Stimulated activated CD8-positive, alpha-beta memory T cell treated with anti-CD3 and anti-CD28 coated beads, Interleukin-4, amount 100 ng/mL, for 4 hours (primary cell): ENCODE results near the gene GRB10.
A peak's percentile ranks its signal among the peaks of the same experiment; 100 is the strongest.

Source experiments
- DNase-seq, 2 donors: peaks; one replicate each; pipeline ENCODE4 v3.0.0-alpha.2; 2020; ENCODE audit warnings: low read depth in 2 of 2, low spot score in 1 of 2

GRB10 gene

DNA sequence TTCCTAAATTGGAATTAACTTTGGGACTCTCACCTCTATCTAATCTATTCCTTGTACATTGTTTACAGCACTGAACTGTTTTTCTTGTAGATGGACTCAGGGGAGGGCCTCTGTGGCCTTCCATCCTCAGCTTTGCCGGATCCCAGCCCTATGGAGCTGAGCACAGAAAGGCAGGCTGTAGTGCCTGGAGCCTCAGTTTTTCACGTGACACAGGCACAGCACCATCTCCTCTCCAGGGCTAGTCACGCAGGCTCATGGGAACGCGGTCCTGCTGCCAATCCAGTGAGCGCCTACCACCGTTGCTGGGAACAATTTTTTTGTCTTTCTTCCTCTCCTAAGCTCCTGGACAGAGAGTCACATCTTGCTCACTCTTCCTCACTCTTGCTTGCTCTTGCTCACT, 141.9 kb downstream of the GRB10 start:
- no peak for DNase-seq

DNA sequence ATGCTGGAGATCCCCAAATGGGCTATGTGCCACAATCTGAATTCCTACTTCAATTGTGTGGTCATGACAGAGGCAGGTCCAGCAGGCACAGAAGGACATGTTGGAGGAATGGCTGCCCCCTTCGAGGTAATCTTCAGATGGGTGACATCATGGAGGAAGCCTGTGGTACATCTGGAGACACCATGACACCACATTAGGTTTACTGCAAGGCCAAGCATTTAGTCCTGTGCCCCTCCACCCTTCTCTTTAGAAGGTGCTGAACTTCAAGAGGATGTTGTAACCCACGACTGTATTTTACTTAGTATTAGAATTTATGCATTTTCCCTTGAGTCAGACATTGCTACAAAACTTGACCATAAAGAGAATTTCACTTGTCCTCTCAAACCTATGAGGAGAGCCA, 142.4 kb downstream of the GRB10 start:
- no peak for DNase-seq

DNA sequence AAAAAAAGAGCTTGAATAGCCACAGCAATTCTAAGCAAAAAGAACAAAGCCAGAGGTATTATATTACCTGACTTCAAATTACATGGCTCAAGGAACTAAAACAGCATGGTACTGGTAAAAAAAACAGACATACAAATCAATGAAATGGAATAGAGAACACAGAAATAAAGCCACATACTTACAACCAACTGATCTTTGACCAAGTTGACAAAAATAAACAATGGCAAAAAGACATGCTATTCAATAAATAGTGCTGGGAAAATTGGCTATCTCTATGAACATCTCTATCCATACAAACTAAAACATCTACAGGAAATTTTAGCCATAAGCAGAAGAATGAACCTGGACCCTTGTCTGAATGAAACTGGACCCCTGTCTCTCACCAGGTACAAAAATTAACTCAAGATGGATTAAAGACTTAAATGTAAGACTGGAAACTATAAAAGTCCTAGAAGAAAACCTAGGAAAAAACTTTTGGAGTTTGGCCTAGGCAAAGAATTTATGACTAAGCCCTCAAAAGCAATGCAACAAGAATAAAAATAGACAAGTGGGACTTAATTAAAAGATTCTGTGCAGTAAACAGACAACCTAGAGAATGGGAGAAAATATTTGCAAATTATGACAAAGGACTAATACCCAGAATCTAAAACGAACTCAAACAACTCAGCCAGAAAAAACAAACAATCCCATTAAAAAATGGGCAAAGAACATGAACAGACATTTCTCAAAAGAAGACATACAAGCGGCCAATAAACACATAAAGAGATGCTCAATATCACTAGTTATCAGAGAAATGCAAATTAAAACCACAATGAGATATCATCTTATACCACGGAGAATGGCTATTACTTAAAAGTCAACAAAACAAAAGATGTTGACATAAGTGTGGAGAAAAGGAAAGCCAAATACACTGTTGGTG, 144.7 kb downstream of the GRB10 start:
- no peak for DNase-seq

DNA sequence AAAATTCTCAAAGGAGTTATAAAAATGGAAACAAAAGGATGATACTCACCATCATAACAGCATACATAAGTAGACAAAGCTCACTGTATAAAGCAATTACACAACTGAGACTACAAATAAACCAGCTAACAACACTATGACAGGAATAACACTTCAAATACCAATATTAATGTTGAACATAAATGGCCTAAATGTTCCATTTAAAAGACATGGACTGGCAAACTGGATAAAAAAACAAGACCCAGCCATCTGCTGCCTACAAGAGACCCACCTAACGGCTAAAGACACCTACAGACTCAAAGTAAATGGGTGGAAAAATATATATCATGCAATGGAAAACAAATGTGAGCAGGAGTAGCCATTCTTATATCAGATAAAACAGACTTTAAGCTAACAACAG, 148.3 kb downstream of the GRB10 start:
- DNase-seq: no peak

DNA sequence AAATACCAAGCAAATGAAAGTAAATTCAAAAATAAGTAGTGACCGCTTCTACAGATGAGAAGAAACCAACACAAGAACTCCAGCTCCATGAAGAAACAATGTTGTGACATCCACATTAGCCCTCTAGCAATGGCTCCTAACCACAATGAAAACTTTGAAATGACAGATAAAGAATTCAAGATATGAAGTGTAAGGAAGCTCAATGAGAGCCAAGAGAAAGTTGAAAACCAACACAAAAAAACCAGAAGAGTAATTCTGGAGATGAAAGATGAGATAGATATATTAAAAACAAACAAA, 149.3 kb downstream of the GRB10 start:
- DNase-seq: no peak

DNA sequence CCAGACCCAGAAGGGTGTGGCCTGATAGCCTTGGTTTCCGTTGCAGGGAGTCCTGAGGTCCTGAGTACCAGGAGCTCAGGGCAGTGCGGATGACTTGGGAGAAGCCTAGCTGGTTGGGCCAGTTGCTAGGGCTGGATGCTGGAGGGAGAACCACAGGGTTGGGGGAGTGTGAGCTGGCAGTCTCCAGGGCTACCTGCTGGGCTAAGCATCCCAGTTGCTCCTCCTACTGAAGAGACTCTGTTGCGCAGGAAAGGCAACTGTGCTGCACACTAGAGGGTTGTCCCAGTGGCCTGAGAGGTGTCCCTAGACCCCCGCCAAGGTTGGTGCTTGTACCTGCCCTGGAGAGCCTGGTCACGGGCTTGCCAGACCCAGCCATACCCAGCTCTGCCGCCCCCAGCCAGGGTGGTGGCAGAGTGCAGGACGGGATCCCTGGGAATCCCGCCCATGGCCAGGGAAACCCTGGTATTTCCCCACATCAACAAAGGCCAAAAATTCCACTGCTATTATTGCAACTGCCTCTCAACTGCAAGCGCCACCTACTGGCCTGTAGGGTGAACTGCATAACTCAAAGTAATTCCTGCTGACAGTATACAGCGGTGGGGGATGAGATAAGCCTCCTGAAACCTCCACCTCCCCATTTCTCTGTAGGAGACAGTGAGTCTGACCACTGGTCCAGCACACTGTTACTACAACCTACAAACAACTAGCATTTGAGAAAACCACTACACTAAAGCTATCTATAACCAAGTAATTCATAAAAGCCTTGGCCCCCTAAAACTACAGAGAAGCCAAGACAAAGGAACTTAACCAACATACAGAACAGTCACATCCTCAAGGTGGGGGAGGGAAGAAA, 149.9 kb downstream of the GRB10 start:
- peak; percentile 21 to 23 for DNase-seq

DNA sequence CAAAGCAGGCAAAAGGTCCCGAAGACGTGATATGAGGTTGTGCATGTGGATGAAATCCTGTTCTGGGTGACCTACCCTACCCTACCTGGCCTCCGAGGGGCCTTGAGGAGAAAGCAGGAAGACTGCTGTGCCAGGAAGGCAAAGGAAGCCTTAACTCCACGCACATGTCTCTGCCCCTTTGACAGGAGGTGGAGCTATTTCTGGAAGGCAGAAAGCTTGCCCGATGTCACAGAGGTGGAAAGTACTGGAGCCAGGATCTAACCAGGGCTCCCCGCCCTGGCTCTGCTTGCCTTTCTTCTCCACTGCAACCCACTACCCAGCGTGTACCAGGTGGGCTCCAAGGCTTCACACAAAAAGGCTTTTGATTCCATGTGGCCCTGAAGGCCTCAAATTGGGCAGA, 151.1 kb downstream of the GRB10 start:
- DNase-seq: no peak

DNA sequence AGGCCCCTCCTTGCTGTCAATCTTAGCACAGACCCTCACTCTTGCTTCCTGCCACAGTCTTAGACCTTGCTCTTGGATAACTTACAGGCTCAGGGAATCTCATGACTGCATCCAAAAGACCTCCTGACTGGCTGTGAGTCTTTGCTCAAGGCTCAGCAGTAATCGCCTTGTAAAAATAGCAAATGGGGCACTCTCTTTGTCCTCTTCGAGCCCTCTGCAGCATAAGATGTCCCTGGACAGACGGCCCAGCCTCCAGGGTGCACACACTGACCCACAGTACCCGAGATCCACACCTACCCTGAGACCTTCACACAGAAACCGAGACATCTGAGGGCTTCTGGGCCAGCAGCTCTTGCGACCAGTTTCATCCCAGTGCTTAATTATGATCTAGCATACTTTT, 151.6 kb downstream of the GRB10 start:
- no peak for DNase-seq

DNA sequence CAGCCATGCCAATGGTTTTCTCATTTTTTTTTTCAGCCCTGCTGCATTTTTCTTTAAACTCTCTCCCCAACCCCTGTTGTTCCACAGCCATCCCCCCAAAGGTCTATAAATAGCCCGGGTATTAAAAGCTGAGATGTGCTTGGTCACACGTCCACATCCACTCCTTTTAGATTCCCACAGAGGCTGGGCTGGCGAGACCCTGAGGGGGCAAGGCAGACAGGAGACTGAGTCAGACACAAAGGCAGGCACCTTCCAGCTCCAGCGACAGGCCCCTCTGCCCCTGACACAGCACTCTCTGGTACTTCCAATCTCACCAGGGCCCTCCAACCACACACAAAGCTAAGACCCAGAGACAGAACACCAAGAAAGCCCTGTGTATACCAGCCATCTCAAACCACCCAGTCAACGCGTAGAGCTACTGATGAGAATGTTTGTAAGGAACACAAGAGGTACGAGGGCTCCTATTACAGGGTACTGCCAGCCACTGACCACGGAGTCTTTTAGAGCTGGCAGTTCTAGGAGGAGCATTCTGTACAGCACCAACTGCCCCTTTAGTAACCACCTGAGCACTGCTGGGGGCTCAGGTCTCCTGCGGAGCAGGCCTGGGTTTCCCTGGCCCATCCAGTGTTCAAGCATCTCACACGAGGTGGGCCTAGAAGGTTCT, 153.3 kb downstream of the GRB10 start:
- no peak for DNase-seq

DNA sequence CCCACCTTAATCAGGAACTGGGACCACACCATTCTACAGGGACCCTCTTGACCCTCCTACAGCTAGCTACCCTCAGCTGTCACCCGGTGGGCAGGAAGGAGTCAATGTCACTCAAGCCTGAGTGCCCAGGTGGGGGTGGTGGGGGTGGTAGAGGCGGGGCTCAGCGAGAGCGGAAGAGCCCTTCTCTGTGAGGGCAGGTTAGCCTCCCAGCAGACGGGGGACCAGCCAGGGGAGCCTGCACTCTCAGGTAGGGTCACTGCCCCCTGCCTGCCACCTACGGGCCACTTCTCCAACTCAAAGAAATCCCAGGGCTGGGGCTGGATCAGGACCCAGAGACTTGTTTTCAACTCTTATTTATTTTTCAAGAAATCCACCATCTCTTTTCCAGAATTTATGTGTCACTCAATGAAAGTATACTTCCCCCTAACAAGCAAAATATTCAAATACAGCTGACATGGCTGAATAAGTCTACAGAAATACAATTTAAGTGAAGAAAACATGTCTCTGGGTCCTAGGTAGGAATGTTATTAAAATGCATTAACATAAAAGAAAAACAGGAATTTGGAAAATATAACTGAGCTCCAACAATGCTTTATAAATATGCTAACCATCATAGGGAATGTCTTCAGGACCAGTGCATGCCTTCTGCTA, 154.1 kb downstream of the GRB10 start:
- DNase-seq: no peak

DNA sequence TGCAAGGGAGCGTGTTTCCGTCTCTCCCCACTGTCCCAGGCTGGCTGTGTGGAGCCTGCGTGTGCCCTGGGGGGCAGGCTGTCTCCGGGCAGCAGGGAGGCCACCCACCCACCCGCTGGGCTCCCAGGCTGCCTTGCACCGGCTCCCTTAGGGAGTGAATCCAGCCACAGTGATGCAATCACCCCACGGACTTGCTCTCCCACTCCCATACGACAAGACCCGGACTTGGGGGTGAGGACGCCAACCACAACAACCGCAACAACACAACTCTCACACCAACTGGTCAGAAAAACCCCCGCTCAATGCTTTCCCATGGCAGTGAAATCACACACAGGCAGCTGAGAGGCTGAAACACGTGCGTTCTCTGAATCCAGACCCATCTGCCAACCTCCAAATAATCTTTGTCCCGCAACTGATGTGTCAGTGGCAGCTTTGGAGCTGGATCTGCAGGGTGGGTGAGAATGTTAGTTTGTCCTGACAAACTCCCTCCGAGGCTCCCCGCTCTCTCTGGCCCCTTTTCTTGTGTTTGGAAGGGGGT, 154.8 kb downstream of the GRB10 start:
- DNase-seq: no peak

DNA sequence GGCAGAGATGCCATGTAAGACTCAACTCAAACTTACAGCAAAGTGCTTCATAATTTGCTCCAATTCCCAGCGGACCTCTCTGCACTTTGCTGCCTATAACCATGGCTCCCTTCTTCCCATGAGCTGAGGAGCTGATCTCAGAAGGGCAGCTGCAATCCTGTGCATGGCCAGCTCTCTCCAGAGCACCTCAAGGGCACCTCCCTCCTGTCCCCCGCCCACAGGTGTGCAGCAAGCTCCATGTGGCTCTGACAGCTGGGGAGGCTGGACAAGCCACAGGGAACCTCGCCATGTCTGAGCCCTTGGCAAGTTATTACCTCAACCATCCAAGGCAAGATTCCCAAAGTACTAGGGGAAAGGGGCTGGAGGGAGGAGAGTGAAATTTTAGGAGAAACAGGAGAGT, 156.4 kb downstream of the GRB10 start:
- DNase-seq: no peak

DNA sequence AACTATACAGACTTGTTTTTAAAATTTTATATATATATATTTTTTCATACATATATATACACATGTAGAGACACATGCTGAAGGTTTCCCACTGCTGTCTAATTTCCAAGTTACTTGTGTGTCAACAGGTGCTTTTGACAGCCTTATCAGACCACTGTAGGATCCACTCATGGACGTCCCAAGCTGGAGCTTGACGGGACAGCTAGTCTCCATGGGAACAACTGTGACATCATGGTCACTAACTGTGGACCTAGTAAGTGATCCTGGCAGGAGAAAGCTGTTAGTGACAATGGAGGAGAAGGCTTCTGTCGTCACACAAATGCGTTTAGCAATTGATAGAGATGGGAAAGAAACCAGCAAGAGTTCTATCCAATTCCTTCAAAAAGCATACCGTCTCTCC, 157.3 kb downstream of the GRB10 start:
- DNase-seq: no peak

DNA sequence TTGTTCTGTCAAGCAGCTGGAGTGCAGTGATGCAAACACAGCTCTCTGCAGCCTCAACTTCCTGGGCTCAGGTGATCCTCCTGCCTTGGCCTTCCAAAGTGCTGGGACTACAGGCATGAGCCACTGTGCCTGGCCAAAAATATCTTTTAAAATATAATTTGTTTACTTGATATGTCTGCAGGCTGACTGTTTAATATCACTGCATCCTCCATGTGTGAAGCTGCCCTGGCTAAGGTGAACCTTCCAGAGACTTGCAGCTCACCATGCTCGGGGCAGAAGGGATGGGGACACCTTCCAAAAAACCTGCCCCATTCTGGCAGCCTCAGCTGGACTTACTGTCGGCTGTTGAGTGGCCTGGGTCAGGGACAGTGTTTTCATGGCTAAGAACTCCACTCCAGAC, 159.9 kb downstream of the GRB10 start:
- no peak for DNase-seq

DNA sequence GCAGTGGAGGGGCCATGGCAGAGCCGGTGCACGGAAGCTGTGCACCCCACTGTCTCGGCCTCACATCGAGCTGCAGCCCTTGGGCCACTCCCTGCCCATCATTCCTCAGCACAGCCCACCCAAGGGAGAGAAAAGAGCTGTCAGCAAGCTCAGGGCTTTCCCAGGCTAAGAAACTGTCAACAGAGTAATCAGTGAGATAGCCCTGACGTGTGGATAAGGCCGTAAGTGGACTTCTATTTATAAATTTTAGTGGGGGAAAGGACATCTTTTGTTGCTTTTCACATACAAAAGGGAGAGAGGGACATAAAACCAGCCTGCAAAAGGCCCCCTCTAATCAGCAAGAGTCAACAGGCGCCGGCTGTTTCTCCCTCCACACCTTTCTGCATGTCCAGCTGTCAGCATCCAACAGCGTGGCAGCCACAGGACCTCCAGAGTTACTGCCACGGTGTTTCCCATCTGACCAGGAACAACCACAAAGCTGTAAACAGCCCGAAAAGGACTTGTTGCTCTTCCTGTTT, 160.7 kb downstream of the GRB10 start:
- DNase-seq: no peak

DNA sequence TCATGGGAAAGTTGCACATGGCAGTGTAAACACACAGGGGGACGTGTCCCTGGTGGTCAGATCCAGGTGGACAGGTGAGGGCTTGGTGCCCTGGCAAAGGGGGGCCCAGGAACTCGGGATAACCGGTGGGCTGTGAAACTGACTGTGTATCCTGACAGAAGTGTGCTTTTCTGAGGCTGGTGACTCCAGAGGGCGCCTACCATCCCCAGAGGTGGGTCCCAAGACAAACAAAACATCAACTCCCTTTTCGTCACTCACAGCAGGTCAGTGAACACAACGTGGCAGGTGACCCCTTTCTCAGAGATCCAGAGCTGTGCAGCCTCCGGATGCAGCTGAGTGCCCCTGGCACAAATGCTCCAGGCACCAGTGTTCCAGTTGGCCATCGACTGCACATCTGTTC, 161.5 kb downstream of the GRB10 start:
- no peak for DNase-seq

DNA sequence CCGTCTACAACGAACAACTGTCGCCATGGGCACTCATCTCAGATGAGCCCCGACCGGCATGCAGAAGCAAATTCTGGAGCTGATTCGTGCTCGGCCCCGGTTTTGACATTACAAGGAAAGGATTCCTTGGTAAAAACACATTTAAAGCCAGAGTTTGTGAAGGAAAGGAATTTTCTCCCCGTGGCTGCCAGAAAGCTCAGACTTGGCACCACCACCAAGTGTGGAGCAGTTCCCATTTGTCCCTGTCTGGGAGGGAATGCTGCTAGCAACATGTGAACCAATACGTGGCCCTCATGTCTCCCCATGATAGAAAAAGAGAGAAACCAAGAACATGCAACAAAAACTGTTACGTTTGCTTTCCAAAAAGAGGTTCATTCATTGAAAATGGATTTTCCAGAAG, 162.3 kb downstream of the GRB10 start:
- no peak for DNase-seq

DNA sequence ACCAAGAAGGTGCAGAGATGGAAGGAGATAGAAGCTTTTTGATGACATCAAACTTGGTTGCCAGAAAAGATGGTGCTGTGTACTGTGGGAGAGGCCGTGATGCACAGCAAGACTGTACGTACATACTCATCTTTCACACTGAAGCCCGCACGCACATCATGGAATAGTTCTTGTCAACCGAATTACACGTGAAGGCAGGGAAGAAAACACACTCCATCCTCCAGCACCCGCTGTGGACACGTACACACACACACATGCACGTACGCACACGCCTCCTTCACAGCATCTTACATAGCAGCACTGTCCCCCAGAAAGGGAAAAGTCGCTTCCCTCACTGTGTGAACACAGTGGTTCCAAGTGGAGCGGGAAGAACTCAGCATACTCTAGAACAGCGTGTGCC, 163.0 kb downstream of the GRB10 start:
- DNase-seq: no peak

DNA sequence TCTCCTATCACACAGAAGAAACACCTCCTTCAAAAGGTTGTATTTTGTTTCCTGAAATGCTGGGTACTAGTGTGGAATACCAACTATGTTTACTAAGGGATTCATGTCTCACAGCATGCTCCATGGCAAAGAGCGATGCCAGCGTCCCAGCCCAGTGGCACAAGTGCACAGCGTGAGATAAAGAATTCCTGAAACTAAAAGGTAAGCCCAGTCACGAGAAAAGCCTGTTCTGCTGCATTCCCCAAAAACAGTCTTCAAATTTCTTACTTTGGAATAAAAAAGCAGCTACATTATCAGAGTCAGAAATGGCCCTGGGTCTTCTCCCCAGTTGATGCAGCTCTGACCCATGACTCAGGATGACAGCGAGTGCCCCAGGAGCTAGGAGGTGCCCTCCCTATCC, 164.4 kb downstream of the GRB10 start:
- no peak for DNase-seq

DNA sequence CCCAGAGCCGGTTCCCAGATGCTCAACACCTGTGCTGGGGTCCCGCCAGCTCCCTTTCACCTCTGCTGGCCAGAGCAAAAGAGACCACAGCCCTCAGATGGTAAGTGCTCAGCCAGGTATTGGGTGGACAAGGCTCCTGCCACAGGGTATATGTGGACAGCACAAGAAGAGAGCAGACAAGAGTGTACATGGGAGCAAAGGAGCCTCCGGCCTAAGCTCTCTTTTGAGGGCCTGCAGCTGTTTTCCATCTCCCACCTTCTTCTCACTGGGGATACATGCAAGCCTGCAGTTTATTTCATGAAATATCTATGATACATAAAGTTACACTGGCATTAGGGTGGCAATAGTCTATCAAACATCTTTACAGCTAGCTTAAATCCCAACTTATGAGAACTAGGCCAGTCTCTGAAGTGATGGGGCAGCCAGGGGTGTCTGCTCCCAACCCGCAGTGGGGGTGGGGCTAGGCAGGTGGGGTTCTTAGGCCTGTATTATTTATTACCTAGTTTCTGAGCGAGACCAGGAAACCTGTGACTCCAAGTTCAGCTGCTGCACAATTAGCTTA, 167.1 kb downstream of the GRB10 start:
- no peak for DNase-seq
